A673 (cell line): Measurements from ENCODE around the gene C11orf52.

Experiments
- CTCF ChIP-seq: fragments of 300-800, 200-600 bp; sonication (generic); conservative IDR thresholded peaks from 2 replicates; pipeline ENCODE4 v1.5.1; 2017; ENCODE audit warnings: low read depth, mild to moderate bottlenecking, antibody characterized with exemption, low read length, moderate library complexity, mixed read lengths
- EZH2 ChIP-seq: fragments of 200-600 bp; sonication (generic); IDR thresholded peaks from 2 replicates; pipeline ENCODE4 v1.6.1; 2017; ENCODE audit warnings: borderline replicate concordance, low read depth, mild to moderate bottlenecking, mixed read lengths, antibody characterized with exemption, low read length; ENCODE audit not compliant: poor library complexity, severe bottlenecking

- TF ChIP-seq CTCF (no peak), EZH2 (no peak)
Measured at GRCh38 chr11:111941963-111942362, 23.2 kb downstream of the C11orf52 start.
